GM06990 (cell line): ENCODE results near the gene PRKAA1.
A peak's percentile ranks its signal among the peaks of the same experiment; 100 is the strongest.

Experiments used
- DNase-seq: peaks from one replicate; pipeline ENCODE4 v3.0.0-alpha.2; 2011; ENCODE audit not compliant: insufficient read length; ENCODE audit errors: extremely low read depth
- H3K27me3 ChIP-seq: replicated peaks from 2 replicates; pipeline ENCODE4 v1.6.0; 2011; ENCODE audit warnings: low read length; ENCODE audit not compliant: control insufficient read depth, insufficient read depth
- H3K36me3 ChIP-seq: 2 replicates; pipeline ENCODE4 v1.5.1; 2011; ENCODE audit warnings: low read length; ENCODE audit not compliant: control insufficient read depth, insufficient read depth
- H3K4me3 ChIP-seq: replicated peaks from 2 replicates; pipeline ENCODE4 v1.5.1; 2011; ENCODE audit warnings: low read depth, mild to moderate bottlenecking, control low read depth, low read length
- TF ChIP-seq, protein P1 (sequence below): IDR thresholded peaks from 2 replicates; pipeline ENCODE4 v1.5.1; 2011; ENCODE audit warnings: low read length, control low read depth, mild to moderate bottlenecking, inconsistent platforms; ENCODE audit not compliant: insufficient read depth, poor library complexity, severe bottlenecking

PRKAA1 gene

DNA sequence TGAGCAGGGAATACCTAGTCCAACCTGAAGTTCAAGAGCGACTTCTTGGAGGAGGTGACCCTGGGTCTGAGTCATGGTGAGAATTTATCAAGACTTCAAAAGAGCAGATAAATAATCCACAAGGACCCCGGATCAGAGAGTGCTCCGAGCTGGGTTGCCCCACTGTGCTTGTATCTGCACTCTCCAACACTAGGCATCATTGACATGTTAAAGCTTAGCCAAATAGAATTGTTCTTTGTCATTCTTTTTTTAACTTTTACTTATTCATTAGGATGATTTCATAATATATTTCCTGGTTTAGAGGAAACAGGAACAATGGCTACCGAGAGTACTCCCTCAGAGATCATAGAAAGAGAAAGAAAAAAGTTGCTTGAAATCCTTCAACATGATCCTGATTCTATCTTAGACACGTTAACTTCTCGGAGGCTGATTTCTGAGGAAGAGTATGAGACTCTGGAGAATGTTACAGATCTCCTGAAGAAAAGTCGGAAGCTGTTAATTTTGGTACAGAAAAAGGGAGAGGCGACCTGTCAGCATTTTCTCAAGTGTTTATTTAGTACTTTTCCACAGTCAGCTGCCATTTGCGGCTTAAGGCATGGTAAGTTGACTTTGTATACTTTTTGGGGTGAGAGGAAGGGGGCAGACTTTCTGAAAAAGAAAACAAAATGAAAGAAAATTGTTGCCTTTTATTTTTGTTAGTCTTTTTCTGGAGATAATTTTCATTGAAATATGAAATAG is 43.1 kb upstream of the PRKAA1 start, which contains the start of gene CARD6:
CARD6 (plus strand) TSS at position 300 of the 738 bp plus-strand sequence; CDS start at position 316, 16 bp downstream.
- no peak for DNase-seq
- TF ChIP-seq, protein P1, sequence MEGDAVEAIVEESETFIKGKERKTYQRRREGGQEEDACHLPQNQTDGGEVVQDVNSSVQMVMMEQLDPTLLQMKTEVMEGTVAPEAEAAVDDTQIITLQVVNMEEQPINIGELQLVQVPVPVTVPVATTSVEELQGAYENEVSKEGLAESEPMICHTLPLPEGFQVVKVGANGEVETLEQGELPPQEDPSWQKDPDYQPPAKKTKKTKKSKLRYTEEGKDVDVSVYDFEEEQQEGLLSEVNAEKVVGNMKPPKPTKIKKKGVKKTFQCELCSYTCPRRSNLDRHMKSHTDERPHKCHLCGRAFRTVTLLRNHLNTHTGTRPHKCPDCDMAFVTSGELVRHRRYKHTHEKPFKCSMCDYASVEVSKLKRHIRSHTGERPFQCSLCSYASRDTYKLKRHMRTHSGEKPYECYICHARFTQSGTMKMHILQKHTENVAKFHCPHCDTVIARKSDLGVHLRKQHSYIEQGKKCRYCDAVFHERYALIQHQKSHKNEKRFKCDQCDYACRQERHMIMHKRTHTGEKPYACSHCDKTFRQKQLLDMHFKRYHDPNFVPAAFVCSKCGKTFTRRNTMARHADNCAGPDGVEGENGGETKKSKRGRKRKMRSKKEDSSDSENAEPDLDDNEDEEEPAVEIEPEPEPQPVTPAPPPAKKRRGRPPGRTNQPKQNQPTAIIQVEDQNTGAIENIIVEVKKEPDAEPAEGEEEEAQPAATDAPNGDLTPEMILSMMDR, result no peak
- H3K4me3 ChIP-seq, result peak within 1 kb of the TSS; percentile 63
- no peaks in the 10 kb centered on the region for H3K27me3 ChIP-seq
- H3K36me3 ChIP-seq, result no peaks in the 10 kb centered on the region

DNA sequence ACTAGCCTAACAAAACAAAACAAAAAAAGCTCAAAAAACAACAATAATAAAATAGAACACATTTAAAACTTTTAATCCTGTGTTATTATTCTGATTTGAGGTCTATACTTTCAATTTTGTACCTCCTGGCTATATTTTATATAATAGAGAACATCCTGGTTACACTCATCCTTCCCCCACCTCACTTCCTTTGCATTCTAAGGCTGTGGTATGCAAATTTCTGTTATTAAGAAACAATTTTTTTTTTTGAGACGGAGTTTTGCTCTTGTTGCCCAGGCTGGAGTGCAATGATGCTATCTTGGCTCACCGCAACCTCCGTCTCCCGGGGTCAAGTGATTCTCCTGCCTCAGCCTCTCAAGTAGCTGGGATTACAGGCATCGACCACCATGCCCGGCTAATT is 39.9 kb upstream of the PRKAA1 start:
- Histone ChIP-seq H3K36me3 (peaks cover 5% of the 10 kb centered on the region), H3K27me3 (no peaks in the 10 kb centered on the region), H3K4me3 (no peak overlapping the region)
- no peak for DNase-seq
- TF ChIP-seq, protein P1, result no peak

DNA sequence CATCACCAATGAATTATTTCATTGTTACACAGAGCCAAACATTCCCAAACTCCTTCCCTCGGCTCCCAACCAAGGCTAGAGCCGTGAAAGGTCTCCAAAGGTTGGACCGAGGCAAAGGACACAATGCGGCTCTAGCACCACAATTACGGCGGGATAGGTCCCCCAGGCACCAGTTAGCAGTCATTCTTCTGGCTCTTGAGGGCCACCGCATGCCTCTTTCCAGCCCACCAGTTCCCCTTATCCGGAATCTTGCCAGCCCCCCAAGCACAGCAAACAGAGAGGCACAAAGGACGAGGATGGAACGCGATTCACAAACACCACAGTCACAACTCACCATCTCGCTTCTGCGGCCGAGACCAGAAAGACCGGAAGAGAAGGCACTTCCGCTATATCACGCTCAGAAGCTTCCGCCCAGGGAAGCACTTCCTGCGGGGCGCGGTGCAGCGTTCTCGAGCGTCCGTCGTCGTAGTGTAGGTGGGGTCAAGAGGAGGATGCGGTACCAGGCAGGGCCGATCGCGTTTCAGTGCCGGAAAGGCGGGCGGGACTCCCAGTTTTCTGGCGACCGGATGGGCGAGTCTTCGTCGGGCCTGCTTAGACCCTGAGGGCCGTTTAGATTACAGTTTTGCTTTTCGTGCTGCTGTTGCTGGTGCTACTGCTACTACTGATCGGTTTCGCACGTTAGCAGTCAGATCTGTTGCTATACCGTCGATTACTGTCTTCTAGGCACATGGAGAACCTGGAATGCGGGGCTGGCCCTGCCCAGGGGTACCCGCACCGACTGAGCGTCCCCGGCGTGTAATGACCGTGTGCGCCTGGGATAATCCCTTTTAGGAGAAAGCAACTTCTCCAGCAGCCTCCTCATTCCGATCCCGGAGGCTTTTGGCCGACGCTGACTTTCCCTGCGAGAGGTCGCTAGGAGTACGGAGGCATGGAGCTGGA is 36.9 kb upstream of the PRKAA1 start, which contains the start of gene RPL37:
RPL37 (minus strand) TSS at position 374 of the 939 bp plus-strand sequence; CDS start at position 337, 37 bp downstream.
- peak within 1 kb of the TSS; percentile 95 for H3K4me3 ChIP-seq
- DNase-seq, result peak; percentile 95
- TF ChIP-seq, protein P1, result no peak
- H3K27me3 ChIP-seq, result no peaks in the 10 kb centered on the region
- peaks cover 16% of the 10 kb centered on the region for H3K36me3 ChIP-seq

DNA sequence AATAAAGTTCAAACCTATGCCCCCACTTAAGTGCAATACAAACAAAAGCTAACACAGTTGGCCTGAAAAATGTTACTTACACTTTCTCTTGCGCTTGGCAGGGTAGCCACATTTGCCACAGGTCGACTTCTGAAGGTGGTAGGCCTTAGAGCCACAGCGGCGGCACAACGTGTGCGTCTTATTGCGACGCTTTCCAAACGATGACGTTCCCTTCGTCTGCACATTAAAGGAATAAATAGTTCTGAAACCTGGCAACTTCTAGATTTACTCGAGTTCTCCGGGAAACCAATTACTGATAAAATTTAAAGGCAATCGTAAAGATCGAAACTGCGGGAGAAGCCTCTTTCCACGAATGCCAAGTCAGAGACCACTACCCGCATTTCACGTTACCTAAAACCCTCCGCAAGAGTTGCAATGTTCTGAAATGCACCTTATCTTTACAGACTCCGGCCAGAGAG is 36.2 kb upstream of the PRKAA1 start:
- DNase-seq, result no peak

DNA sequence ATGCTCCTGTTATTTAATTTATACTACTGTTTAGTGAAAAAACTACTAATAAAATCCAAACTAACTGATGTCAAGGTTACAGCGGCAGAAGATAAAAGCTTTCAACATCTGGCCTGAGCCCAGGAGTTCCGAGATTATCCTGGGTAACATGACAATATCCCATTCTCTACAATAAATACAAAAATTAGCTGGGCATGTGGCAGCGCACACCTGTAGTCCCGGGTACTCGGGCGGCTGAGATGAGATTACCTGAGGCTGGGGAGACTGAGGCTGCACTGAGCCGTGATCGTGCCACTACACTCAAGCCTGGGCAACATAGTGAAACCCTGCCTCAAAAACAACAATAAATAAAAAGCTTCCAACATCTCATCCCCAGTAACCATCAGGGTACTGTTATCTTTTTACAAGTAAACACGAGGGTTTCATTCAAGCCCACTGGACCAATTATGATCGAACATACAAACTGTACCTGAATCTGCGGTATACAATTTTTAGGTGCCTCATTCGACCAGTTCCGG is 35.6 kb upstream of the PRKAA1 start:
- TF ChIP-seq, protein P1, result no peak
- Histone ChIP-seq H3K4me3 (peak overlapping the region; percentile 95), H3K27me3 (no peaks in the 10 kb centered on the region), H3K36me3 (peaks cover 17% of the 10 kb centered on the region)
- DNase-seq, result no peak

More for the DNA sequence above, 36.2 kb upstream of the PRKAA1 start:
- TF ChIP-seq, protein P1, result no peak
- H3K36me3 ChIP-seq, result peaks cover 16% of the 10 kb centered on the region
- H3K4me3 ChIP-seq, result peak overlapping the region; percentile 95
- no peaks in the 10 kb centered on the region for H3K27me3 ChIP-seq
